ENCODE measurements around the gene NAGLU.

- TF ChIP-seq CTCF (IDR thresholded peaks at IDR 0.05; ENCODE audit: low read depth, low read length): no peak
- TF ChIP-seq, protein P1, sequence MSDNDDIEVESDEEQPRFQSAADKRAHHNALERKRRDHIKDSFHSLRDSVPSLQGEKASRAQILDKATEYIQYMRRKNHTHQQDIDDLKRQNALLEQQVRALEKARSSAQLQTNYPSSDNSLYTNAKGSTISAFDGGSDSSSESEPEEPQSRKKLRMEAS (IDR thresholded peaks at IDR 0.05; ENCODE audit: low read depth, low read length): no peak
- no peak for TF ChIP-seq POLR2A (IDR thresholded peaks at IDR 0.05; ENCODE audit: extremely low read depth, insufficient read length)
Measured at GRCh38 chr17:42565523-42566214, 29.6 kb downstream of the NAGLU start.
